EH (cell line): ENCODE data around the gene MACROD2.

Source experiments
- DNase-seq: peaks from one replicate; pipeline ENCODE4 v3.0.0-alpha.2; 2015; ENCODE audit warnings: low read depth

MACROD2 gene

DNA sequence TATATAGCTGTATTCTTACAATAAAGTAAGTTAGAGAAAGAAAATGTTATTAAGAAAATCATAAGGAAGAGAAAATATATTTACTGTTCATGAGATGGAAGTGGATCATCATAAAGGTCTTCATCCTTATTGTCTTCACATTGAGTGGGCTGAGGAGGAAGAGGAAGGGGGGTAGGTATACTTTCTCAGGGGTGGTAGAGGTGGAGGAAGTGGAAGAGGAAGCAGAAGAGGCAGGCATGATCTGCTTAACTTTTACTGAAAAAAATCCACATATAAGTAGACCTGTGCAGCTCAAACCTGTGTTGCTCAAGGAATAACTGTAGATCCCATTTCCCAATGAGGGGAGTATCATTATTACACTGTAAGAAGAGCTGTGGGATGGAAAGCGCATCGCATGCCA is 1863.7 kb downstream of the MACROD2 start:
- DNase-seq: no peak

DNA sequence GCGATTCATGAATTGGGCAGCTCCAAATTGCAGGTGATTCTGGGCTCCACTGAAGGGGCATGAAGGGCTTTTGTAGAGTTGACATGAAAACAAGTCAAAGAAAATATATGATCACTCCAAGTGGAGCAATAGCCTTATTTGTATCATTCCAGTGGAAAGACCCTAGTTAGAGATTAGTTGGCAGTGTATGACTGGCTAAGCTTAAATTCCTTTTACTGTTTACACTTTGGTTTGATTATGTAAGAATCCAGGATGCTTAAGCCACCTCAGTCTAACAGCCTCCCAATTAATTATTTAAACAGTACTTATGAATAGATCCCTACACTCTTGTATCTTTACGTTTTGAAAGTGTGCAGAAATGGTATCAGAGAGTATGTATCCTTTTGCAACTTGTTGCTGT is 1865.5 kb downstream of the MACROD2 start:
- DNase-seq: no peak

DNA sequence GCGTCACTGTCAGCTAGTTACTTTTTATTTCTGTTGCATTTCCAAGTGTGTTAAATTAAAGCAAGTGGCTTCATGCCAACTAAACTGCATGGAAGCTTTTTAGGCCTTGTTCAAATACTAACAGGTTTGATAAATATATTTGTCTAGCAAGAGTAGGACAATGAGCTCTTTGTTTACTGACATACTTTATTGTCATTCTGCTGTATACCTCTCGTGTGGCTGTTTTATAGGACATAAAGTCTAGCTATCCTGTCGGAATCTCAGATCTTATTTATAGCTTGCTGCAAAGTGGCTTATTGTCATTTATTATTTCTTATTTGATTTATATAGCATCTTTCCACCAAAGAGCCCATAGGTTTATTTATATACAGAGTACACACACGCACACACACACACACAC is 1866.9 kb downstream of the MACROD2 start:
- DNase-seq: no peak

- DNase-seq: no peak
Measured at GRCh38 chr20:15863735-15864134, 1868.4 kb downstream of the MACROD2 start.

DNA sequence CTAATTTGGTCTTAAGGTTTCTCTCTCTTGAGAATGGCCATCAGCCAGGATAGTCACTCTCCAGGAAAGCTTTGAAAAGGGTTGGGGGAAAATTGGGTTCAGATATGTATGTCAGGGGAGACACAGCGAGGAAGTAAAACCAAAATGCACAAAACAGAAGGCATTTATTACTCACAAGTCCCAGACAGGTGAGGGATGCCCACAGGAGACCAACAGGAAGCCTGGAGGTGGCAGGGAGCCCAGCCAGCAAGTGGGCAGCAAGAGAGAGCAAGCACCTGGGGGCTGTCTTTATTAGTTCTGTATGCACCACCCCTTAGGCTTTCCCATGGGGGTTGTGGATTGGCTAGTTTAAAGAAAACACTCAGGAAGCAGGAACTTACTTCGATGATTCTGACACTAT is 1870.2 kb downstream of the MACROD2 start:
- no peak for DNase-seq

GRCh38 chr20:15866916-15867730 is 1871.8 kb downstream of the MACROD2 start:
- DNase-seq: no peak

- peak; percentile 10 for DNase-seq
Measured at GRCh38 chr20:15867899-15868298, 1872.6 kb downstream of the MACROD2 start.

GRCh38 chr20:15875446-15875845 is 1880.1 kb downstream of the MACROD2 start:
- DNase-seq: no peak

- peak; percentile 8 for DNase-seq
Measured at GRCh38 chr20:15882553-15882952, 1887.2 kb downstream of the MACROD2 start.

DNA sequence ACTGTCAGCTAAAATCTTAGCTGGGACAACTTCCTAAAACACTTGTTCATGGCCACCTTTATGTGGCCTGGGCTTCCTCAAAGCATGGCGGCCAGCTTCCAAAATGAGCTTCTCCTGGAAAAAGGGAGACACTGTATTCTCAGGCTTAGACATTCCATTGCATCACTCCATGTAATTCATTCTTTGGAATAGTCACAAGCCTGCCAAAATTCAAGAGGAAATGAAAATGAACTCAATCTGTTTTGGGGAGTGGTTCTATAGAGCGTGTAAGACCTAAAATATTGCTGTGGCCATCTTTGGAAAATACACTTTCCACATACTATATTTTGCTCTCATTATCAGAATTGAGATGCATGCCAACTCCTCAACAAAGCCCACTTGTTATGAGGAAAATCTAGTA is 1890.9 kb downstream of the MACROD2 start:
- no peak for DNase-seq

DNA sequence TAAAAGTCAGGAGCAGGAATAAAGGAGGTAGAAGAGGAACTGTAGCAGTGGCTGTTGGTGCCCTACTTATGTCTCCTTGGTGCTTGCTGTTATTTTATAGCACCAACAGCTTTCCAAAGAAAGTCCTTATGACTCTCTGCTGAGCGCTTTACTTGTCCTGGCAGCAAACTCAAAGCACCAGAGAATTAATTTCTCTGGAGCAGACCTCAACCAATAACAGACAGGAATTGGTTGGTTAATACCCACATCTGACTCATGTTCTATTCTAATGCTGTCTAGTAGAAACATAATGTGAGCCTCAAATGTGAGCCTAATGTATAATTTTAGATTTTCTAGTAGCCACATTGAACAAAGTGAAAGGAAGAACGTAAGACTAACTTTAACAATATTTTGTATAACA is 1892.1 kb downstream of the MACROD2 start:
- DNase-seq: no peak

DNA sequence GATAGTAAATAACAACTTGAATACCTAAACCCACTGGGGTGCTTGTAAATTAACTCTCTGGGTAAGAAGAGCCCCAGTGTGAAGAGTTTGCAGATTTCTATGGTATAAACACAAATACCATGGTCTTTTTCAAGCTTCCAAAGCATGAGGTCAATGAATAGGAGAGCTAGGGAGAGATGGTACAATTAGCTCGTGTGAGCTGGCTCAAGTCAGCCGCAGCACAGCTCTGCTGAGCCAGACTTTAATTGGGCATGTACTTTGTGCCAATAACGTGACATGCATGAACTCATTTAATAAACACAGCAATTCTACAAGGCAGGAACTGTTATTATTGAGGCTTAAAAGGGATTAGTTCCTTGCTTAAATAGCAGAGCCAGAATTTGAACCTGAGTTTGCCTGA is 1893.7 kb downstream of the MACROD2 start:
- DNase-seq: no peak

- no peak for DNase-seq
Measured at GRCh38 chr20:15889514-15890256, 1894.4 kb downstream of the MACROD2 start.

GRCh38 chr20:15890407-15890982 is 1895.2 kb downstream of the MACROD2 start:
- no peak for DNase-seq

GRCh38 chr20:15895126-15895525 is 1899.8 kb downstream of the MACROD2 start:
- no peak for DNase-seq

GRCh38 chr20:15895560-15896084 is 1900.3 kb downstream of the MACROD2 start:
- no peak for DNase-seq

GRCh38 chr20:15899967-15900366 is 1904.7 kb downstream of the MACROD2 start:
- DNase-seq: no peak

- DNase-seq: no peak
Measured at GRCh38 chr20:15900443-15900842, 1905.1 kb downstream of the MACROD2 start.

- DNase-seq: no peak
Measured at GRCh38 chr20:15902493-15902892, 1907.2 kb downstream of the MACROD2 start.

DNA sequence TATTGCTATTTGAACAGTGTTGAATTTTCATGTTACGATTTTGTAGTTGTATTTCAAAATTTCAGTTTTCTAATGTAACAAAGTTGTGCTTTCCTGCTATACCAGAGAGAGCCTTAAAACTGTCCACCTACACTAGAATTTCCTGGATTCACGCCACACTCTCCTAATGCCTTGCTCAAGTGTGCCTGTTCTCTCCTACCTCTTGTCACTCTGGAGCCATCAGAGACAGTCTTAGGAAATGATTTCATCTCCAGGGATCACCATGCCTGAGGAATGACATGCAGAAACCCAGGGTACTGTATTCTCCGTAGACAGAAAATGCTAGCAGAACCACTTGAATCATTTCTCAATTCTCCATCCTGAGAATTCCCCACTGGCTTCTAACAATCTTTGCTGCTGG is 1910.3 kb downstream of the MACROD2 start:
- DNase-seq: no peak

DNA sequence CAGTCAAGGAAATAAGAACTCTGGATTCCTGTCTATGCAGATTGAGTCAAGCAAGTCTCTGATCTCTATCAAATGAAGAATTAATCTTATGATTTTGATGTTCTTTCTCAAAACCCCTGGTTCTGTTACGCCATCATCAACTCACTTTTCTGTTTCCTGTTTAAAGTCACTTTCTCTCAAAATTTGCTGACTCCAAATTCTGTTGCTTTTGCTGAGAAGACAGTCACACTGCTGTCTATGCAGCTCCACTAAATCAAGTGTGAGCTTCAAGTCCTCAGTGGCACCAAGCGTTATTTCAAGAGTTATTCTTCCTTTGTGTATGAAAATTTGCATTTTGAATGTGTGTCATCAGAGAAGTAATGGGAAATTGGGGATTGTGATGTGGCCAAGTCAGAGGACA is 1914.7 kb downstream of the MACROD2 start:
- DNase-seq: no peak

DNA sequence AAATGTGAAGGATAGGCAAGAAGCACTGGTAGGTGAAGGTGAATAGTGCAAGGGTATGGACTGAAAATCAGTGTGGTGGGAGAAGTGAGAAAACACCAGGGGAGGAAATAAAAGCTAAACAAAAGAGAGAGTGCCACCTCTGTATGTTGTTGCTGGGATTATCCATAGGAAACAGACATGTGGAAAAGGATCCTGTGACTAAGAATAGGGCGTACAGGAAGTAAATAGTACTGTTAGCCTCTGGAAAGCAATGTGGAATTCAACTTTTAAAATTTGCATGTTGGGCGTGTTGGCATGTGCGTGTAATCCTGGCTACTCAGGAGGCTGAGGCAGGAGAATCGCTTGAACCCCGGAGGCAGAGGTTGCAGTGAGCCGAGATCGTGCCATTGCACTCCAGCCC is 1916.3 kb downstream of the MACROD2 start:
- no peak for DNase-seq
